Endothelial cell of umbilical vein (primary cell): ENCODE measurements around the gene INPP4B. TPM values are rescaled to one million over a fixed set of nuclear protein-coding genes. Genes with fewer than 3 reads are reported as not detected.

Experiments used
- BruUV-seq: library from RNA; stranded (reverse); fragments of 400-500 nt; replicated peaks from 2 replicates; lab custom pipeline; 2021; lab: Mats Ljungman, UMichigan
- CTCF ChIA-PET: fragments of 300-600, 350-600 bp; sonication (Branson Sonifier 250); formaldehyde crosslinking; loops from one replicate; lab custom pipeline; 2021; ENCODE audit warnings: antibody characterized with exemption, inconsistent platforms; lab: Charles Lee
- POLR2A ChIA-PET: fragments of 300-600, 350-600 bp; sonication (Branson Sonifier 250); formaldehyde crosslinking; loops from one replicate; lab custom pipeline; 2021; ENCODE audit warnings: antibody characterized with exemption, inconsistent platforms; lab: Charles Lee
- DNase-seq: peaks from one replicate; pipeline ENCODE4 v3.0.0-alpha.2; 2011; ENCODE audit warnings: low read depth, low spot score
- FAIRE-seq: peaks from 2 replicates; lab custom pipeline; 2011; peaks lifted over from hg19 to GRCh38; lab: Jason Lieb, UNC
- H2AFZ ChIP-seq: 2 replicates; pipeline ENCODE4 v1.6.0; 2012; ENCODE audit warnings: low read depth, low read length, control low read depth, inconsistent platforms
- H3K27ac ChIP-seq: 2 replicates; pipeline ENCODE4 v1.5.1; 2011; ENCODE audit warnings: low read depth, mild to moderate bottlenecking, control low read depth, low read length, moderate library complexity; ENCODE audit not compliant: insufficient read depth
- H3K27me3 ChIP-seq, 2 experiments: 2 replicates each; pipeline versions ENCODE4 v1.6.0 to v1.6.1; 2011; ENCODE audit warnings: low read length in 2 of 2, mixed read lengths in 1 of 2; ENCODE audit not compliant: control insufficient read depth in 2 of 2, insufficient read depth in 2 of 2
- H3K36me3 ChIP-seq, 2 experiments: 2 replicates in 1 of 2; 3 replicates in 1 of 2; pipeline ENCODE4 v1.5.1; 2011; ENCODE audit warnings: low read length in 2 of 2, mild to moderate bottlenecking in 1 of 2, moderate library complexity in 1 of 2; ENCODE audit not compliant: control insufficient read depth in 2 of 2, insufficient read depth in 2 of 2; ENCODE audit errors: extremely low read depth in 1 of 2
- H3K4me1 ChIP-seq: 3 replicates; pipeline ENCODE4 v1.5.1; 2011; ENCODE audit warnings: mild to moderate bottlenecking, low read length; ENCODE audit not compliant: control insufficient read depth, insufficient read depth; ENCODE audit errors: extremely low read depth
- H3K4me2 ChIP-seq: 2 replicates; pipeline ENCODE4 v1.6.1; 2011; ENCODE audit warnings: low read length, control low read depth, mixed read lengths; ENCODE audit not compliant: insufficient read depth
- H3K4me3 ChIP-seq, 3 experiments: fragments of 200-600 bp in 1 of 3; sonication (generic), shearing (Covaris generic) in 1 of 3; replicated peaks in 1 of 3; 2 replicates each; pipeline ENCODE4 v1.5.1; 2011 to 2016; ENCODE audit warnings: control low read depth in 3 of 3, low read length in 3 of 3, mild to moderate bottlenecking in 2 of 3, inconsistent platforms in 1 of 3, low read depth in 1 of 3, moderate library complexity in 1 of 3; ENCODE audit not compliant: insufficient read depth in 1 of 3
- H3K79me2 ChIP-seq: 2 replicates; pipeline ENCODE4 v1.6.0; 2012; ENCODE audit warnings: low read length, inconsistent platforms; ENCODE audit not compliant: control insufficient read depth, insufficient read depth
- H3K9ac ChIP-seq: replicated peaks from 2 replicates; pipeline ENCODE3; 2011; ENCODE audit warnings: low read length, control low read depth; ENCODE audit not compliant: insufficient read depth; ENCODE audit errors: extremely low read depth
- H3K9me1 ChIP-seq: replicated peaks from 3 replicates; pipeline ENCODE4 v1.6.0; 2011; ENCODE audit warnings: mild to moderate bottlenecking, low read length; ENCODE audit not compliant: control insufficient read depth, insufficient read depth; ENCODE audit errors: extremely low read depth
- H3K9me3 ChIP-seq: replicated peaks from 2 replicates; pipeline ENCODE4 v1.5.1; 2012; ENCODE audit warnings: low read length, inconsistent platforms; ENCODE audit not compliant: control insufficient read depth, insufficient read depth
- H4K20me1 ChIP-seq: replicated peaks from 2 replicates; pipeline ENCODE3; 2011; ENCODE audit warnings: mild to moderate bottlenecking, low read length; ENCODE audit not compliant: control insufficient read depth, insufficient read depth; ENCODE audit errors: extremely low read depth
- EZH2 ChIP-seq: IDR thresholded peaks from 2 replicates; pipeline ENCODE4 v1.6.1; 2012; ENCODE audit warnings: borderline replicate concordance, low read depth, mild to moderate bottlenecking, moderate library complexity, low read length, inconsistent platforms; ENCODE audit not compliant: severe bottlenecking
- FOS ChIP-seq: IDR thresholded peaks from 2 replicates; pipeline ENCODE4 v1.6.1; 2011; ENCODE audit warnings: mild to moderate bottlenecking, low read length, moderate library complexity, borderline replicate concordance; ENCODE audit not compliant: insufficient read depth
- GATA2 ChIP-seq: IDR thresholded peaks from 2 replicates; pipeline ENCODE4 v1.7.0; 2011; ENCODE audit warnings: low read depth, mild to moderate bottlenecking, moderate library complexity, mixed read lengths, low read length; ENCODE audit not compliant: insufficient read length, insufficient read depth
- JUN ChIP-seq: IDR thresholded peaks from 2 replicates; pipeline ENCODE4 v1.6.1; 2011; ENCODE audit warnings: borderline replicate concordance, low read depth; ENCODE audit not compliant: insufficient read length, insufficient read depth
- MYC ChIP-seq: IDR thresholded peaks from one replicate; pipeline ENCODE4 v1.6.1; 2011; ENCODE audit warnings: mild to moderate bottlenecking, low read depth, low read length
- POLR2A ChIP-seq: IDR thresholded peaks from 2 replicates; pipeline ENCODE4 v1.6.1; 2012; ENCODE audit warnings: low read depth, mild to moderate bottlenecking, control low read depth, low read length
- POLR2AphosphoS5 ChIP-seq: IDR thresholded peaks from 2 replicates; pipeline ENCODE4 v1.6.1; 2012; ENCODE audit warnings: low read depth, mild to moderate bottlenecking, control low read depth, low read length, moderate library complexity; ENCODE audit not compliant: insufficient read depth
- dilution Hi-C: fragments of 300-500 bp; cut with MboI; formaldehyde crosslinking; loops from one replicate; pipeline ENCODE4 v1.15.0; 2019; ENCODE audit warnings: low sequenced_read_pairs; ENCODE audit not compliant: extremely low pct_ligation_motif_present
- intact Hi-C: fragments of 100-400 bp; cut with micrococcal nuclease; formaldehyde crosslinking; loops from one replicate; pipeline ENCODE4 v1.10.0; 2022
- polyA plus RNA-seq, 4 experiments: library from polyadenylated mRNA; depleted of rRNA in 3 of 4; stranded (reverse) in 3 of 4; unstranded in 1 of 4; fragments of >200 nt; gene quantifications; 2 replicates each; pipeline versions ENCODE4 v1.2.1 to v1.2.3, GENCODE V29; 2011 to 2012; ENCODE audit warnings: missing spikeins in 1 of 4
- total RNA-seq: library from RNA; stranded (reverse); gene quantifications from 2 replicates; pipeline ENCODE4 v1.2.3, GENCODE V29; 2021
- TF ChIP-seq, protein P1 (sequence below): IDR thresholded peaks from 2 replicates; pipeline ENCODE4 v1.6.1; 2011; ENCODE audit not compliant: insufficient read depth, insufficient read length
- TF ChIP-seq, protein P2 (sequence below), 2 donors: IDR thresholded peaks; 1 replicate in 1 of 2; 2 replicates in 1 of 2; pipeline ENCODE4 v1.5.1; 2011; ENCODE audit warnings: low read length in 2 of 2, mild to moderate bottlenecking in 2 of 2, moderate library complexity in 2 of 2, control low read depth in 1 of 2, inconsistent platforms in 1 of 2, low read depth in 1 of 2; ENCODE audit not compliant: insufficient read depth in 1 of 2; ENCODE audit errors: extremely low read depth in 1 of 2

Gene INPP4B
- total and polyA plus RNA-seq, 2 donors (not counting 3 experiments of a cell fraction or from before 2014, with no cell fraction given): 0.41 to 3.1 TPM

DNA sequence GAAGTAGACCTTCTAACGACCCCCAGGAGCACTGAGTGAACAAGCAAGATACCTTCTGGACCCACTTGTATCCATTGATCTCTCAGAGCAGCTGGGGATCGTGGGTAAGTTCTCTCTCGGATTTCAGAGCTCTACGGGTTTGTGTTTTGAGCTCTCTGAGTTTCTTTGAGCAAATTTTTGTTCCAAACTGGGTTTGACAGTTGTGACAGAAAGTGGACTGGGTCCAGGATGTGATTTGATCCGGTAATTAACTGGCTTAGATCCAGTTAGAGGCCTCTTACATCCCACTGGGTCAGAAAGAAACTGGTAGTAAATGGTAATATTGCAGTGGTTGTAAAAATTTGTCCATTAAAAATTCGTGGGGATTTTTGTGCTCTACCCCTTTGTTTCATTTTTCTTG lies 459.2 kb downstream of the INPP4B start:
- intact Hi-C loops: no loop called here
- BruUV-seq: no TSS peak
- Histone ChIP-seq H3K9me3 (no peaks in the 10 kb centered on the region), H3K9me1 (no peaks in the 10 kb centered on the region), H3K4me2 (no peak overlapping the region), H3K27ac (no peak overlapping the region), H2AFZ (no peak overlapping the region), H3K79me2 (no peaks in the 10 kb centered on the region), H3K4me1 (no peaks in the 10 kb centered on the region), H3K4me3 (no peak overlapping the region), H3K36me3 (no peaks in the 10 kb centered on the region), H3K9ac (no peak overlapping the region), H3K27me3 (no peaks in the 10 kb centered on the region), H4K20me1 (no peaks in the 10 kb centered on the region)
- TF ChIP-seq, protein P1, sequence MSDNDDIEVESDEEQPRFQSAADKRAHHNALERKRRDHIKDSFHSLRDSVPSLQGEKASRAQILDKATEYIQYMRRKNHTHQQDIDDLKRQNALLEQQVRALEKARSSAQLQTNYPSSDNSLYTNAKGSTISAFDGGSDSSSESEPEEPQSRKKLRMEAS: no peak
- TF ChIP-seq FOS (no peak), GATA2 (no peak), POLR2A (no peak), JUN (no peak), EZH2 (no peak), POLR2AphosphoS5 (no peak), MYC (no peak)
- TF ChIP-seq, protein P2, sequence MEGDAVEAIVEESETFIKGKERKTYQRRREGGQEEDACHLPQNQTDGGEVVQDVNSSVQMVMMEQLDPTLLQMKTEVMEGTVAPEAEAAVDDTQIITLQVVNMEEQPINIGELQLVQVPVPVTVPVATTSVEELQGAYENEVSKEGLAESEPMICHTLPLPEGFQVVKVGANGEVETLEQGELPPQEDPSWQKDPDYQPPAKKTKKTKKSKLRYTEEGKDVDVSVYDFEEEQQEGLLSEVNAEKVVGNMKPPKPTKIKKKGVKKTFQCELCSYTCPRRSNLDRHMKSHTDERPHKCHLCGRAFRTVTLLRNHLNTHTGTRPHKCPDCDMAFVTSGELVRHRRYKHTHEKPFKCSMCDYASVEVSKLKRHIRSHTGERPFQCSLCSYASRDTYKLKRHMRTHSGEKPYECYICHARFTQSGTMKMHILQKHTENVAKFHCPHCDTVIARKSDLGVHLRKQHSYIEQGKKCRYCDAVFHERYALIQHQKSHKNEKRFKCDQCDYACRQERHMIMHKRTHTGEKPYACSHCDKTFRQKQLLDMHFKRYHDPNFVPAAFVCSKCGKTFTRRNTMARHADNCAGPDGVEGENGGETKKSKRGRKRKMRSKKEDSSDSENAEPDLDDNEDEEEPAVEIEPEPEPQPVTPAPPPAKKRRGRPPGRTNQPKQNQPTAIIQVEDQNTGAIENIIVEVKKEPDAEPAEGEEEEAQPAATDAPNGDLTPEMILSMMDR (IDR thresholded peaks at IDR 0.05; ENCODE audit: extremely low read depth in 1 of 2, insufficient read depth in 1 of 2, low read depth in 1 of 2, low read length in 2 of 2): no peak
- dilution Hi-C loops: no loop called here
- ChIA-PET CTCF (no interaction called here), POLR2A (no interaction called here)
- DNase-seq (no peak), FAIRE-seq (no peak)
